CD4-positive, alpha-beta T cell treated with Interleukin-10 for 1 hour (primary cell): ENCODE data around the gene NDUFV1.
"Not testable (repeated sequence)": the region's sequence is repeated elsewhere in the genome, so short reads cannot be mapped to it uniquely, and the experiment has no call there.

Experiments used
- DNase-seq: peaks from one replicate; pipeline ENCODE4 v3.0.0-alpha.2; 2020

NDUFV1 gene

DNA sequence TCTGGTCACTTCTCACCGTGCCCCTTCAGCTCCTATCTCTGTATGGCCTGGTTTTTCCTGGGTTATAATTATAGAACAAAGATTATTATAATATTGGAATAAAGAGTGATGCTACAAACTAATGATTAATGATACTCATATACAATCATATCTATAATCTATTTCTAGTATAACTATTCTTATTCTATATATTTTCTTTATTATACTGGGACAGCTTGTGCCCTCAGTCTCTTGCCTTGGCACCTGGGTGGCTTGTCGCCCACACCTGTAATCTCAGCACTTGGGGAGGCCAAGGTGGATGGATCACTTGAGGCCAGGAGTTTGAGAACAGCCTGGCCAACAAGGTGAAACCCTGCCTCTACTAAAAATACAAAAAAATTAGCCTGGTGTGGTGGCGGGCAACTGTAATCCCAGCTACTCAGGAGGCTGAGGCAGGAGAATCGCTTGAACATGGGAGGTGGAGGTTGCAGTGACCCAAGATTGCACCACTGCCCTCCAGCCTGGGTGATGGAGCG lies 53.0 kb downstream of the NDUFV1 start:
- DNase-seq: not testable (repeated sequence)

DNA sequence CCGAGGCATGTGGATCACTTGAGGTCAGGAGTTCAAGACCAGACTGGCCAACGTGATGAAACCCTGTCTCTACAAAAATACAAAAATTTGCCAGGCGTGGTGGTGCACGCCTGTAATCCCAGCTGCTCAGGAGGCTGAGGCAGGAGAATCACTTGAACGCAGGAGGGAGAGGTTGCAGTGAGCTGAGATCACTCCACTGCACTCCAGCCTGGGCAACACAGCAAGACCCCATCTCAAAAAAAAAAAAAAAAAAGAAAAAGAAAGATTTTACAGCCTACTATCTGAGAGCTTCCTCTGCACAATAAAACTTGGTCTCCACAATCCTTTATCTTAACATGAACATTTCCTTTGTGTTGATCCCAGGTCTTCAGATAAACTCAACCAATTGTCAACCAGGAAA lies 54.0 kb downstream of the NDUFV1 start:
- DNase-seq: not testable (repeated sequence)
